Pancreas (tissue), 10 donors: ENCODE data around the gene KRT26. TPM values are rescaled to one million over a fixed set of nuclear protein-coding genes. Genes with fewer than 3 reads are reported as not detected.
"Not testable (repeated sequence)": the region's sequence is repeated elsewhere in the genome, so short reads cannot be mapped to it uniquely, and the experiment has no call there.

Source experiments
- ATAC-seq, 4 donors: fragments of 200-7000 bp; cut with Tn5 transposase; one replicate each; pipeline versions ENCODE4 v1.8.0 to v1.9.1; 2020; ENCODE audit warnings: mild to moderate bottlenecking in 4 of 4, moderate library complexity in 4 of 4
- DNase-seq, 6 donors: peaks; one replicate each; pipeline ENCODE4 v3.0.0-alpha.2; 2020
- FAIRE-seq: peaks from 2 replicates; lab custom pipeline; 2012; peaks lifted over from hg19 to GRCh38; lab: Jason Lieb, UNC
- H3K27ac ChIP-seq, 4 donors: fragments of 200-600 bp; sonication (generic); 1 replicate in 3 of 4; 2 replicates in 1 of 4; pipeline versions ENCODE4 v1.5.0 to v1.8.0; 2020
- H3K27me3 ChIP-seq, 4 donors: fragments of 200-600 bp; one replicate each; pipeline ENCODE4 v1.8.0; 2021
- H3K36me3 ChIP-seq, 3 donors: fragments of 200-600 bp; sonication (generic) in 1 of 3; one replicate each; pipeline versions ENCODE4 v1.5.0 to v1.8.0; 2020 to 2021
- H3K4me1 ChIP-seq, 3 donors: fragments of 200-600 bp; one replicate each; pipeline ENCODE4 v1.8.0; 2021
- H3K4me3 ChIP-seq, 4 donors: fragments of 200-600 bp; sonication (generic) in 2 of 4; one replicate each; pipeline versions ENCODE4 v1.5.0 to v1.8.0; 2020 to 2021
- H3K9me3 ChIP-seq, 4 donors: fragments of 200-600 bp; one replicate each; pipeline ENCODE4 v1.8.0; 2021
- CTCF ChIP-seq, 4 donors: fragments of 200-600 bp; sonication (generic) in 3 of 4; IDR thresholded peaks; one replicate each; pipeline versions ENCODE4 v1.5.0 to v1.8.0; 2021; ENCODE audit warnings: antibody characterized with exemption in 4 of 4
- WGBS, 2 donors: extraction: QIAGEN DNeasy Blood & Tissue Kit; methylation state at CpG; one replicate each; pipeline ENCODE4 v1.1.7; 2013; 5-methylcytosine and 5-hydroxymethylcytosine counted together
- intact Hi-C, 3 donors: fragments of 100-400 bp; cut with DNase I; formaldehyde crosslinking; loops; one replicate each; pipeline versions ENCODE4 v1.11.1 to v1.14.2; 2022
- polyA plus RNA-seq, 2 donors: library from polyadenylated mRNA; stranded (reverse); fragments of 200-250 nt; gene quantifications; one replicate each; pipeline ENCODE4 v1.2.3, GENCODE V29; 2013
- total RNA-seq, 6 donors: library from RNA; stranded (reverse); fragmentation: NEBNext Ultra II Directional in 4 of 6; extraction: Animal tissue kit (Norgen Biotek cat#: 25700) in 4 of 6; gene quantifications; one replicate each; pipeline versions ENCODE4 v1.2.1 to v1.2.4, GENCODE V29; 2021 to 2023
- donor health status: healthy with polysubstance abuse.
- donor health status: DM: no; HTN: no; CAD: no; lungs with moderate emphysema.
- donor health status: DM: no; HTN: no; CAD: no.
- donor health status: control.
- donor health status: control.
- donor health status: Bipolar disorder and iron deficiency.
- donor health status: DM: yes; HTN: yes; CAD: no.
- donor health status: DM: no; HTN: no; CAD: no.
- donor health status: DM: no; HTN: no; CAD: no.
- donor health status: DM: yes; HTN: yes; CAD: no.

The KRT26 gene
- total and polyA plus RNA-seq, 8 donors: not detected

GRCh38 chr17:40751065-40751464 lies 20.9 kb downstream of the KRT26 start:
- no peak for FAIRE-seq
- WGBS, 2 donors: 67 to 79% methylated on average over 14 of the region's 14 CpGs
- Histone ChIP-seq H3K36me3 (no peaks in the 10 kb centered on the region), H3K27me3 (peaks cover 0 to 6% (median 0%) of the 10 kb centered on the region in 4 donors), H3K4me3 (no peak overlapping the region), H3K4me1 (no peaks in the 10 kb centered on the region), H3K27ac (no peak overlapping the region), H3K9me3 (no peaks in the 10 kb centered on the region)
- DNase-seq: no peak
- TF ChIP-seq CTCF (IDR thresholded peaks at IDR 0.05): no peak
- intact Hi-C loops: no loop called here
- ATAC-seq: no peak

- WGBS, 2 donors: 70 to 71% methylated on average over 6 of the region's 6 CpGs
- Histone ChIP-seq H3K4me3 (no peak overlapping the region), H3K36me3 (no peaks in the 10 kb centered on the region), H3K27me3 (peaks cover 0 to 6% (median 0%) of the 10 kb centered on the region in 4 donors), H3K4me1 (no peaks in the 10 kb centered on the region), H3K9me3 (no peaks in the 10 kb centered on the region), H3K27ac (no peak overlapping the region)
- intact Hi-C loops: no loop called here
- FAIRE-seq: no peak
- DNase-seq: no peak
- TF ChIP-seq CTCF (IDR thresholded peaks at IDR 0.05): no peak
- no peak for ATAC-seq
These were observed 21.6 kb downstream of the KRT26 start for GRCh38 chr17:40750391-40750790.

GRCh38 chr17:40748666-40749065 lies 23.3 kb downstream of the KRT26 start:
- H3K27me3 ChIP-seq, intact Hi-C loops, FAIRE-seq, H3K4me3 ChIP-seq, H3K9me3 ChIP-seq, DNase-seq, ATAC-seq, H3K36me3 ChIP-seq, H3K4me1 ChIP-seq, H3K27ac ChIP-seq: not testable (repeated sequence)
- 49 to 57% methylated on average over 1 of the region's 1 CpG for WGBS, 2 donors

GRCh38 chr17:40738553-40738952 lies 33.4 kb downstream of the KRT26 start:
- DNase-seq (no peak), FAIRE-seq (no peak), ATAC-seq (no peak)
- TF ChIP-seq CTCF (IDR thresholded peaks at IDR 0.05): no peak
- Histone ChIP-seq H3K9me3 (no peaks in the 10 kb centered on the region), H3K27ac (no peak overlapping the region), H3K4me1 (no peaks in the 10 kb centered on the region), H3K4me3 (no peak overlapping the region), H3K36me3 (no peaks in the 10 kb centered on the region), H3K27me3 (no peaks in the 10 kb centered on the region)
- intact Hi-C loops: no loop called here
- 43 to 58% methylated on average over 4 of the region's 4 CpGs for WGBS, 2 donors

GRCh38 chr17:40735016-40735415 lies 37.0 kb downstream of the KRT26 start:
- FAIRE-seq: no peak
- no peaks in the 10 kb centered on the region for H3K36me3 ChIP-seq
- H3K4me1 ChIP-seq: no peaks in the 10 kb centered on the region
- ATAC-seq: no peak
- TF ChIP-seq CTCF (IDR thresholded peaks at IDR 0.05): no peak
- intact Hi-C loops: no loop called here
- H3K9me3 ChIP-seq: no peaks in the 10 kb centered on the region
- no peak overlapping the region for H3K4me3 ChIP-seq
- WGBS, 2 donors: 74 to 86% methylated on average over 1 of the region's 1 CpG
- no peak overlapping the region for H3K27ac ChIP-seq
- DNase-seq: no peak
- no peaks in the 10 kb centered on the region for H3K27me3 ChIP-seq
